GM19238 (cell line): ENCODE results near the gene TMEM259.
"Not testable (repeated sequence)": the region's sequence is repeated elsewhere in the genome, so short reads cannot be mapped to it uniquely, and the experiment has no call there.

ENCODE experiments used
- DNase-seq: peaks from one replicate; pipeline ENCODE4 v3.0.0; 2011; ENCODE audit warnings: low spot score; ENCODE audit not compliant: insufficient read length

TMEM259 gene

GRCh38 chr19:1040476-1041271 lies 19.8 kb upstream of the TMEM259 start:
- peak; percentile 99 for DNase-seq

DNA sequence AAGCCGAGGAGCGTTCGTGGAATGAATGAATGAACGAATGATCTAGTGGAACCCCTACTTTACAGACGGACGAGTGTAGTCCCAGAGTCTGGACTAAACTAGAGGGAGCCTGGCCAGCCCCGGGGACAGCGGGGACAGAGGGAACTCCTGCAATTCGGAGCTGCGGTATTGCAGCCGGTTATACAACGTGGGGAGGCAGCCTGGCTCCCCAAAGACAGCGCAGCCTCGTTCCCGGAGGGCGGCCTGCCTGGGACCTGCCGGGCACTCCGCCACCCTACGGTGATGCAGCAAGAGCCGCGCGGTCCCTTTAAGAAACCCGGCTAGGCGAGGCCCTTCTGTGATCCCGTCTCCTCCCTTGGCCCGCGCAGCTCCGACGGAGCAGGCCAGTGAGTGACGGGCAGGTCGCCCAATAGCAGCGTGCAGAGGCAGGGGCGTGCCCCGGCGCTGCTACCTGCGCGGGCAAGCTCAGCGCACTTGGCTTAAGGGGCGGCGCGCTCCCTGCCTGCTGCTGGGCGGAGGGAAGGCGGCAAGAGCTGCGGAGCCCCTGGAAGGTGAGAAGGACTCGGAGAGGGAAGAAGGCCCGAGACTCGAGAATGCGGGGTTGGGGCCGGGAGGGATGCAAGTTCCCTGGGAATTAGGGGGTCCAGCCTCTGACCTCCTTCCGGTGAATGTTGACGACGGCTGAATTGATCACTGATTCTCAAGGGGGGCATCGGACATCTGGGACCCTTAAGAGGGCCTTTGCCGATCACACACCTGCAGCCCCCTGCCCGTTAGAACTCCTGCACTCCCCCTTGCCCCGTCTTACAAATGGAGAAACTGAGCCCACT lies 18.9 kb upstream of the TMEM259 start, which contains the start of gene ABCA7:
Gene ABCA7, plus strand, starts transcription at position 462 of the 830 bp plus-strand sequence. CDS start 1,255 bp downstream, outside the sequence.
- peak; percentile 93 for DNase-seq

- DNase-seq, result no peak
Observed at GRCh38 chr19:1038978-1039645, 18.2 kb upstream of the TMEM259 start.

DNA sequence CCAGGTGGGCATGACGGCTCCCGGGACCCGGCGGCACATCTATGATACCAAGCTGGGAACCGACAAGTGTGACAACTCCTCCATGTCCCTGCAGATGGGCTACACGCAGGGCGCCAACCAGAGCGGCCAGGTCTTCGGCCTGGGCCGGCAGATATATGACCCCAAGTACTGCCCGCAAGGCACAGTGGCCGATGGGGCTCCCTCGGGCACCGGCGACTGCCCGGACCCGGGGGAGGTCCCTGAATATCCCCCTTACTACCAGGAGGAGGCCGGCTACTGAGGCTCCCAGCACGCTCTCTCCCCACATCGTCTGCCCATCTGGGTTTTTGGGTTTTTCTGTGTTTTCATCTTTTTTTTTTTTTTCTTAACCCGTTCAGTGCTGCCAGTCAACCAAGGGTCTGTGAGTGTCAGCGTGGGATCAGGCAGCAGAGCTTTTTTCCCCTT lies 16.7 kb upstream of the TMEM259 start:
- DNase-seq, result no peak

DNA sequence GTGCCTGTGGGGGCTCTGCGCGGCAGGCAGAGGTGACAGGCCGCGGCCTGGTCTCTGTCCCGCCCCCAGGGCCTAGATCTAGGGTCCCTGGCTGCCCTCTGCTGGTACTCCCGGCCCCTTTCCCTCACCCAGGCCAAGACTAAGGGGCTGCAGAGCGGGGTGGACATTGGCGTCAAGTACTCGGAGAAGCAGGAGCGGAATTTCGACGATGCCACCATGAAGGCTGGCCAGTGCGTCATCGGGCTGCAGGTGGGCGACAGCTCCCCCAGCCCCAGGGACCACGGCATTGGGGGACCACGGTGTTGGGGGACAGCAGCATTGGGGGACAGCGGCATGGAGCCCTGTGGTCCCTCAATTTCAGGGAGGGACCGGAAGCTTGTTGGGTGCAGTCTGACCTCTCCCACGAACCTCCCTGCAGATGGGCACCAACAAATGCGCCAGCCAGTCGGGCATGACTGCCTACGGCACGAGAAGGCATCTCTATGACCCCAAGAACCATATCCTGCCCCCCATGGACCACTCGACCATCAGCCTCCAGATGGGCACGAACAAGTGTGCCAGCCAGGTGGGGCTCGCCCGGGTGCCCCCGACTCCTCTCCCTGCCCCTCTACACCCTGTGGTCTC lies 15.2 kb upstream of the TMEM259 start:
- DNase-seq, result no peak

DNA sequence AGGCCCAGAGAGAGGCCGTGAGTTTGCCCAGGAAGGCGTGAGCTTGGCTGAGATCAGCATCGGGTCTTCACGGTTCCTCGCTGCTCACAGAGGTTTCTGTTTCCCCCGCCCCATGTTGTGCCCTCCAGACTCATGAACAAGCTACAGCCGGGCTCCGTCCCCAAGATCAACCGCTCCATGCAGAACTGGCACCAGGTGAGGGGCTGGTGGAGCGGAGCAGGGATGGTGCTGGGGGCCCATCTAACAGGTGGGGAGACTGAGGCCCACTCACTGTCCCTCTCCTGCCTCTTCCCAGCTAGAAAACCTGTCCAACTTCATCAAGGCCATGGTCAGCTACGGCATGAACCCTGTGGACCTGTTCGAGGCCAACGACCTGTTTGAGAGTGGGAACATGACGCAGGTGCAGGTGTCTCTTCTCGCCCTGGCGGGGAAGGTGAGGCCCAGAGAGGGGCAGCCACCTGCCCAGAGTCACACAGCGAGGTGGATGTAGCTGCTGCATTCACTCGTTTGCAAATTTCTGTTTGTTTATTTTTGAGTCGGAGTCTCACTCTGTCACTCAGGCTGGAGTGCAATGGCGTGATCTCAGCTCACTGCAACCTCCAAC lies 11.4 kb upstream of the TMEM259 start:
- no peak for DNase-seq

GRCh38 chr19:1028062-1028926 lies 7.4 kb upstream of the TMEM259 start:
- peak; percentile 84 for DNase-seq

DNA sequence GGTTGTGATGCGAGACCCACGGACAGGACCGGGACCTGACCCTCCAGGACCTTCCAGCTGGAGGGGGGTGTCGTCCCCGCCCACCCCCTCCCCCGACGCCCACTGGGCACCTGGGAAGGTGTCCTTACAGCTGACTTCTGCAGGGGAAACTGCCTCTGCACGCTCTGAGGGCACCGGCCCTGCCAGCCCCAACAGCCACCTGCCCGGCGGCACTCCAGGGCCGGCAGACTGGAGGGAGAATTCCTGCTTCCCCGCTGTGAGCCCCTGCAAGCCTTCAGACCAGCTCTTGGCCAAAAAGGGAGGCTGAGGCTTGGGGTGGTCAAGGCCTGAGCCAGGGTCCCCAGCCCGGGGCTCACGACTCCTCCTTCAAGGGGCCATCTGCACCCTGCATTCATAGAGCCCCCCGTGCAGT lies 6.7 kb upstream of the TMEM259 start:
- no peak for DNase-seq

- DNase-seq, result no peak
Observed at GRCh38 chr19:1026783-1027649, 6.1 kb upstream of the TMEM259 start.

- DNase-seq, result peak; percentile 82
Observed at GRCh38 chr19:1025960-1026782, 5.2 kb upstream of the TMEM259 start, which contains the start of gene CNN2. Gene CNN2, plus strand, starts transcription at chr19:1026608. Its CDS starts 54 bp downstream, at chr19:1026662.

- DNase-seq, result not testable (repeated sequence)
Observed at GRCh38 chr19:1025080-1025479, 4.2 kb upstream of the TMEM259 start.

GRCh38 chr19:1023883-1024188 lies 2.9 kb upstream of the TMEM259 start:
- not testable (repeated sequence) for DNase-seq

DNA sequence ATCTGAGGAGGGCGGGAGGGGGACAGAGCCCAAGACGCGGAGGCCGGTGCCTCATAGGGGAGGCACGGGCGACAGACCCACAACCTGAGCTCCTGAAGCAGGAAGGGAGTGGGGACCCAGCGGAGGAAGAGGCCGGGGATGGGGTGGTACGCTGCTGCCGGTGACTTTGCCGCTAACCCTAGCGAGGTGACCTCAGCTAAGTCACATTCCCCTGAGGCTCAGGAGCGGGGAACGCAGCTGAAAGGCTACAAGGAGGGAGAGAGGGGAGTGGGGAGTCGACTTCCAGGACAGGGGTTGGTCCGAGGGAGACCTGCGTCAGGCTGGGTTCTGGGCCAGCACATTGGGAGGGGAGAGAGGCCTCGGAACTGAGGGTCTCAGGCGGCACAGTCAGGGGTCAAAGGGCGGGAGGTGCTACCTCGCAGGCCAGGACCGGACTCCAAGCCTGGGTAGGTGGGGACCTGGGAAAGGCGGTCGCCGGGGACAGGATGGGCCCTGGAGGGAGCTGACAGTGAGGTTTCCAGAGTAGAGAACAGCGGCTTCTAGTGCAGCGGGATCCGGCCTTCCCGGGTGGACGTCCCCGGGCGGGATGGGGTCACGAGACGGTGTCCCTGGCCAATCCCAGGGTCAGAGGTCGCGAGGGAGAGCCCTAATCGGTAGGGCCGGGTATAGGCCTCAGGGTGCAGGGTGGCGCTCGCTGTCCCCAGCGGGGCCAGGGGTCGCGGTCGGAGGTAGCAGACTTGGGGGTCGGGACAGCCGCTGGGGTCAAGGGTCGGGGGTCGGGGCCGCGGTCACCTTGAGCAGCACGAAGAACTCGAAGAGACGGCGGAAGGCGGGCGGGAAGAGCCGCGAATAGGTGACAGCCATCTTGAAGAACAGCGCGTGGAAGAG lies 699 bp downstream of the TMEM259 start:
- DNase-seq, result no peak

DNA sequence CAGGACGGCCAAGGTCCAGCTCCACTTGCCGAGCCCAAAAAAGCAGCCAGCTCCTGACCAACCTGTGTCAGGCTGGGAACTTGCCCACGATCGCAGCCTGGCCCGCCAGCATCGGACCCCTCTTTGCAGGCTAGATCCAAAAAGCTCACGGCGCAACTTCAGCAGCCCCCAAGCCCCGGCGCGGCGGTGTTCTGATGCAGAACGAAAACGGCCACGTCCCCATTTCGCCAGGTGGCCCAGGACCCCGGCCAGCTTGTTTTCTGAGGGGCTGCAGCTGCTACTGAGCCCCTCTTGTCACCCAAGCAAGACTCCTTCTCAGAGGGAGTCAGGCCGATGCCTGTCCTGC lies 1.3 kb downstream of the TMEM259 start:
- DNase-seq, result no peak

DNA sequence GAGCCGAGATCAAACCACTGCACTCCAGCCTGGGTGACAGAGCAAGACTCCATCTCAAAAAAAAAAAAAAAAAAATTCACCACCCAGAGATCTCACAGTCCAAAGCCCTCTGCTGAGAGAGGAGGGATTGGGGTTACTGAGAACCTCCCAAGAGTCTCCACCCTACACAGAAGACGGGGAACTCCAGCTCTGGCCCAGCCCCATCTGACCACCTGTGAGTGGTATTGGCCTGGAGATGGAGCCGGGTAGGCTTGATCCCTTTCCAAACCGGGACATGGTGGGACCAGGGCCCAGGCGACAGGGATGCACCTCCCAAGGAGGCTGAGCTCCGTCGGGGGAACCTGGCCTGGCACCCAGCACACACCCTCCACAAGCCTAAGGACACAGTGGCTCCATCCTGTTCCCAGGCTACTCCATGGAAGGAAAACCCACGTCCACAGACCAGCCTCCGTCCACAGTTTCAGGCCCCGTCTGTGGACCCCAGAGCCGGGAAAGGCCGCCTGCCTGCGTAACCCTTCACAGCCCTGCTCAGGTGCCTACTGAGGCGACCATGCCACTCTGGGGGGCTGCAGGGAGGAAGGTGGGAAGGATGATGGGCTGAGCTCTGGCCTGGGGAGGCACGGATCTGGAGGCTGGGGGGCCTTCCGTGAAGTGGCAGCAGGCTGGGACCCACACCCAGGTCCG lies 1.8 kb downstream of the TMEM259 start:
- no peak for DNase-seq

DNA sequence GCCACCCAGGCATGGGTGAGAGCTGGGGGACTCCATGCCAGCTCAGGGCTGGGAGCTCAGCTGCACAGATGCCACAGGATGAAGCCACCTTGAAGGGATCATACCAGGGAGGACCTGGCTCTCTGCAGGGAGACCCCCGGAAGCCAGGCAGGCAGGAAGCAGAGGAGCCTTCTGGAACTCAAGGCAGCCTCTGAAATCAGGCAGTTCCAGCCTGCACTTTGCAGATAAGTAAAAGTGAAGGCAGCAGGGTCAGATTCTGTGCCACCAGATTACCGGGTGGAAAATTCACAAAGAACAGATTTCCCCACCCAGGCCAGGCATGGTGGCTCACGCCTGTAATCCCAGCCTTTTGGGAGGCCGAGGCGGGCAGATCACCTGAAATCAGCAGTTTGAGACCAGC lies 2.5 kb downstream of the TMEM259 start:
- no peak for DNase-seq

DNA sequence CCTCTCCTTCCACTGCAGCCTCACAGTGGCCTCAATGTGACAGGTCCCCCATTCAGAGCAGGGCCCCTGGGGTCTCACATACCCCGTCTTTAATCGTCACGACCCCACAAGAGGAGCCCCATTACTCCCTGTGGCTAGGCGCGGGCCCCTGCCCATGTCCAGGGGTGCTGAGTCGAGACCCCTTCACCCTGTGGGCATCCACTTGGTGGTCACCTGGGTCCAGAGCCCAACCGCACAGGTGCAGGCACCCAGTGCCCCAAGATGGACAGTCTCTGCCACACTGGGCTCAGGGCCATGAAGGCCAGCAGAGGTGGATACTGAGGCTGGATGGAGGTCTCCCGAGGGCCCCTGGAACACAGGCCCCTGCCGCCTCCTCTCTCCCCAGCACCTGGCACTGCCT lies 3.0 kb downstream of the TMEM259 start:
- no peak for DNase-seq
